Bone marrow (tissue), 2 donors: Measurements from ENCODE around the gene BCAS1.

Experiments
- DNase-seq, 2 donors: peaks; one replicate each; lab custom pipeline; 2025; lab: John Stamatoyannopoulos, UW

Gene BCAS1

DNA sequence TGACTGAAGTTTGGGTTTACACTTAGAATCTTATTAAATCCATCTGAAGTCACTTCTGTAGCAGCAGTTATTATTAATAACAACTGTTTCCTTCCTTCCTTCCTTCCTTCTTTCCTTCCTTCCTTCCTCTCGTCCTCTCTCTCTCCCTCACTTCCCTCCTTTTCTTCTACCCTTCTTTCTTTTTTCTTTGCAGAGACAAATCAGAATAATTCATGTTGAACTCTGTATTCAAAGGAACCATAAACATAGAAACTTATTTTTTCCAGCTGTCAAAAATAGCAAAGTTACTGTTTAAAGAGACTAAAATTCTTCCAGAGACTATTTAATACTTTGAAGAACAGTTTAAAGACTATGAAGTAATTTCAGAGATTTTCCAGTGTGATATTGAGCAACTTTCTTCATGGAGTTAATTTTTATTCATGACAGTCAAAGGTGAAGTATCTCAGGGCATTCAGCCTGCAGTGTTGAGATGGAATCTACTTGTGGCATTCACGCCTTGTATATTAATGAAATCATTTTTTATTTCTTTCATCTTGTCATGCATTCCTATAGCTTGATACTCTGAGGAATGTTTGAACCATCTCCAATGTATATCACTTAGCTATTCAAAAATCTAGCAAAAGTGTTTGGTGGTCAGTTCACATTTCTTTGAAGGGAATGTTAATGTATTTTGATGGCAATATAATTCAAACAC is 109.7 kb downstream of the BCAS1 start:
- no peak for DNase-seq

DNA sequence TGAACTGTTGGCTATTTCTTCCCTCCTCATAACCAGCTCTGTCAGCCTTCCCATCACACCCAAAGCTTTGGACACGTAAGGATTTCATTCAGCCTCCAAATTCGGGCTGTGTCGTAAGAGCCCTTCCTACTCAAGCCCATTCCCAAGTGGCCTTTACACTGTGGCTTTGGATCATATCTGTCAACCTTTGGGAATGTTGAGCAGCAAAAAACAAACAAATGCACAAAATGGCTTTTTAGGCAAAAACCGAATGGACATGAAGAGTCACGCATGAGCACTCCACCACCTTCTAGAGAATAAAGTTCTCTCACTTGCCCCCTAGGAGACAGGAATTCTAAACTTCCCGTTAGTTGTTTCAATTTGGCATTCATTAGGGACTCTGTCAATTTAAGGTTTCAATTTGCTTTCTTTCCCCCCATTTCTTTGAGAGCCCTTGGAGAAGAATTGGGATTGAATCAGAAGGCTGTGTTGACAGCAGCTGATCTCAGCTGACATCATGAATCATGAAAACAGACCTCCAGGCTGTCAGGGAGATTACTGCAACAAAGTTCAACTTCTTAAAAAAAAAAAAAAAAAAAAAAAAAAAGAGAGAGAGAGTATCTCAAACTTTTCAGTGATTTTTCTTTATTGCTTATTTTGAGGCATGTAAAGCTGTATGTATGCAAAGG is 110.3 kb downstream of the BCAS1 start:
- no peak for DNase-seq

DNA sequence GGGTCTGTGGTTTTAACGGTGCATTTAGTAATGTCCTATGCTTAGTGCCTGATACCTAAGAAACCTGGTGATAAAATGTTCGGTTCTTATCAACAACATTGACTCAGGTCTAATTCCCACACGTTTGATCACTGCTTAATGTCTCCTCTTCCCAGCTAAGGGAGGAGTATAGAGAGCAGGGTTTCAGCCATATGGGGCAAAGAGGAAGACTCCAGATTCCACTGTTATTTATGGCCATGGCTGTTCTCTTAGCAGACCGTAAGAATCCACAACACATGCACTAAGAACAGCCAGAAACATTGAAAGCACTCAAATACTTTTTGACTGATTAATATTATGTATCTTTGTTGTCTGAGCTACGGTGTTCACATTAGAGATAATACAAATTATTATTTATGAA is 112.1 kb downstream of the BCAS1 start:
- DNase-seq, result no peak

DNA sequence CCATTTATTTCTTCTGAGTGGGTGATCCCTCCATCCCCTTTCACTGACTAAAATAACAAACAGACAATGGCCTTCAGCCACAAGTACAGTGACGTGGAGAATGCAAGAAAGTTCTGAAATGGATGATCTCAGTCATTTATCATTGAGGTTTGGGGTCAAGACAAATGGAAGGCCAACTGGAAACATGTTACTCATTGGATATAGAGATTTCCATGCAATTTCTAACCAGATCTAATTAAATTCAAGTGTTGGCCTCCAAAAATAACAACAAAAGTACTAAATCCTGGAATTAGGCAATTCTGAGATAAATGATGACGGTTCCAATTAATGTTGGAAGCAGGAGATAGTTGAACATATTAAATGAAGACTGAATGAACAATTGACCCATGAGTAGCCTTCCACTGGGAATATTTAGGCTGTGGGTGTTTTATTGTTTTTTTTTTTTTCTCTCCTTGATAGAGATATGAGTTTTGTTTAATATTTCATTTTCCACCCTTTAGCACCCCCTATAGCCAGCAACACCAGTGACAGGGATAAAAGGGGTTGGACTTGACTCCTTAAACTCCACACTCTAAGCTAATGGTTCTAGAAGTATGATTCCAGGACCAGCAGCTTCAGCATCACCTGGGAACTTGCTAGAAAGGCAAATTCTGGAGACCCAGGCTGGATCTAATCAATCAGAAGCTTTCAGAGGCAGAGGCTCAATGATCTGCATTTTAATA is 112.8 kb downstream of the BCAS1 start:
- DNase-seq, result no peak

DNA sequence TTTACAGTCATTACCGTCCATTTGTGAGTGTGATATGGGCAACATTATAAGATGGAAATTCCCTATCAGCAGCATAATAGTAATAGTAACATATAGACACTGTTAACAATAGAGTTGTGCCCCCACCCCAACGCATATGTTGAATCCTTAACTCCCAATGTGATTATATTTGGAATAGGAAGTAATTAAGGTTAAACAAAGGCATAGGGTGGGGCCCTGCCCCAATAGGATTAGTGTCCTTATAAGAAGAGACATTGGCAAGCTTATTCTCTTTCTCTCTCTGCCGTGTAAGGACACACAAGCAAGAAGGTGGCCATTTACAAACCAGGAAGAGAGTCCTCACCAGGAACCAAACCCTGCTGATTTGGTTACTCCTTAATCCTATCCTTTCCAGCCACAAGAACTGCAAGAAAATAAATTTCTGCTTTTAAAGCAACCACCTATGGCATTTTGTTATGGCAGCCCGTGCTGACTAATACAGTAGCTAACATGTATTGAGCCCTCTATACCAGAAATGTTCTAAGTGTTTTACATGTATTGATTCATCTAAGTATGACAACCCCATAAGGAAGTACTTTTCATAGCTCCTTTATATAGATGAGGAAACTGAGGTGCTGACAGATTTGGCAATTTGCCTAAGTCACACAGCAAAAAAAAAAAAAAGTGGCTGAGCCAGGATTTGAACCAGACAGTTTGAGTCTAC is 114.2 kb downstream of the BCAS1 start:
- DNase-seq, result no peak

DNA sequence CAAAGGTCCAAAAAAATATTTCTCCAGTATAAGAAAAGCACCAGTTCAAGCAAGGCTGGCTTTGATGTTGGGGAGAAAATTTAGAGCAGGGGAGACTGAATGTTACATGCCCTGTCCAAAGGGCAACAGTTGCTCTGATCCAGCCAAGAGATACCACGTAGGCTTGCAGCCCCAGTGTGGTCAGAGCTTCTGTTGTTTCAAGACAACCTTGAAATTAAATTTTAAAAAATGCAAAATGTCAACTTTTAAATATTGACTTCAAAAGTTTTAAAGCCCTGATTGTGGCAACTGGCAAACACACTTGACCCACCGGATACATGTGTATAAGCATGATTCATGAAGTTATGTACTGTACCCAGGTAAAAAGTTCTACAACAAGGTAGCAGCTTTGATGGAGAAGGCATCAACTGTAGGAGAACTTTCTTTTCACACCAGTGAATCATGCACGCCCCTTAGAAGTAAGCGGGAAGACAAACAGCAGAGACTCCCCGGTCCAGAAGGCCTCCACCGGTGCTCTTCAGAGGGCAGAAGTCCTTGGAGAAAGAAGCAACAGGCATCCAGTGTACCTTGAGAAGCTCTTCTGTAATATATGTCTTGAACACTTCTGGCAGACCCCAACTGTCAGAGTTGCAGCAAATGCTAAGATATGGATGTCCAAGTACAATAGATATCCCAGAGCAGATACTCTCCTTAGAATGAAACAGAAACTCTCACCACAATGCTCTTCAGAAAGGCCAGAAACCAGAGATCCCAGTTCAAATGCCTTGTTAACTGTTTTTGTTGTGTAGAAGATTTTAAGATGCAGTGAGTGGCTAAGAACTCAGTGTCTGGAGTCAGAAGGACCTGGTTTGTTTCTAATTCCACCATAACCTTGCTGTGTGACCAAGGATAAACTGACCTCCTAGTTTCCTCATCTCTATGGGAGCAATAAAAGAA is 115.4 kb downstream of the BCAS1 start:
- no peak for DNase-seq

DNA sequence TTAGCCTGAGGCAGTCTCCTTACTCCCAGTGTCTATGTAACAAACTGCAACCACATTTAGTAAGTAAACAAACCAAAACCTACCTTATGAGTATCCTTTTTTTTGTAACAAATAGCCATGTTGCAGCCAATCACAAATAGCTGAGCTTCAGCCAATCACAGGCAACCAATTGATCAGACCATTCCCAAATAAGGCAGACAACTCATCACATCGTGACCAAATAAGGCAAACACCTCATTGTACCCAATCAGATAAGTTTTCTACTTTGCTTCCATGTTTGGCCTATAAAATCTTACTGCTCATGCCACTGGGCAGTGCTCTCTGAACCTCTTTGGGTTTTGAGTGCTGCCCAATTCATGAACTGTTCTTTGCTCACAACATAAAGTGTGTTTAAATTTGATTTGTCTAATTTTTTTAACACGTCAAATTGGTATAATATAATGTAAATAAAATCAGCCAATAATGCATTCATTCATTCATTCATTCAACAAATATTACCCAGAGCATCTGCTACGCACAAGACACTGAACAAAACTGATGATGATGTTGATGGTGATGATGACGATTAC is 117.8 kb downstream of the BCAS1 start:
- no peak for DNase-seq

DNA sequence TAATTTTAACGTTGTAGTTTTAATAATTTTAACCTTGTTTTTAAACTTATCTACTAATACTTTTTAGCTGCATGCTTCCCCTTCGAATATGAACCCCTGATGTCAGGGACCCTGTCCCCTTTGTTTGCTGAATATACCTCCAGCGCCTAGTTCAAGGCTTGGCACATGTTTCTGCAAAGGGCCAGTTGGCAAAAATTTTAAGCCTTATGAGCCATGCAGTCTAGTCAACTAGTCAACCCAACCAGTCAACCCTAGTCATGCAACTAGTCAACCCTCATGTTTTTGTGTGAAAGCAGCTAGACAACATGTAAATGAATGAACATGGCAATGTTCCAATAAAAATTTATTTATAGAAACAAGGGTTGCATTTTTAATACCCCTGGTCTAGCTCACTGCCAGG is 119.8 kb downstream of the BCAS1 start:
- no peak for DNase-seq

DNA sequence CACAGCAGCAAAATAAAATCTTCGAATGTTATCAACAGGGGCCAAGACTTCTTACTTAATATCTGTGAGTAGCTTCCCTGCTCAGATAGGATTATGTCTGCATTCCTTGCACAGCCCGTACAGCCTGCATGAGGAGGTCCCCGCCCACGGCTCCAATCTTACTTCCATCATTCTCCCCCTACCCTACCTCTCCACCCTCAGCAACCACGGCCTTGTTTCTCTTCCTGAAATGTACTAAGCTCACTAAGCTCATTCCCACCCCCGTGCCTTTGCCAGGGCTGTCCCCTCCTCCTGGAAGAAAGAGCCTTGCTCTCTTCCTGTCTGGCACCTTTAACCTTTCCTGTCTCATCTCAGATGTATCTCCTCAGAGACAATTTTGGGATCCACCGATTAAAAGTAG is 120.4 kb downstream of the BCAS1 start:
- DNase-seq, result no peak

DNA sequence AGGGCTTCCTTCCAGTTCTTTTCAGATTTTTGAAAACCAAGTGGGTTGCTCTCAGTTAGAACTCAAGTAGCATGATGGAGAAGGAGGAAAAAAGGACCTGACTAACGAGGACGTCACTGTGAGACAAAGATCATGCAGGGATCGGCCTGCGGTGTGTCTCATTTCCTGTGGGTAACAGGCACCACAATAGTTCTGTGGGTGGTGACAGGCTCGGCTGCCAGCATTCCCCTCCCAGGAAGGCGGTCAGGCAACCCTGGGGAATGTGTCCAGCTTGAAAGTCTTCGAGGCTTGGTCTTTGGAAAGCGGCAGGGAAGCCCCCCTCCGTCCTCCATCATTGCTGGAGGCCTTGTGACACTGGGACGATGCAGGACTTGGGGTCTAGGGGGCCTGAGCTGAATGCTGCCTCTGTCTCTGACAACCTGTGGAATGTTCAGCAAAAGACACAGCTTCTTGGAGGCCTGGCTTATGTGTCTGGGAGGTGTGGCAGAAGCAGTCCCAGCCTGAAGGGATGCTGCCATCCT is 121.0 kb downstream of the BCAS1 start:
- peak; percentile 30 to 66 for DNase-seq

DNA sequence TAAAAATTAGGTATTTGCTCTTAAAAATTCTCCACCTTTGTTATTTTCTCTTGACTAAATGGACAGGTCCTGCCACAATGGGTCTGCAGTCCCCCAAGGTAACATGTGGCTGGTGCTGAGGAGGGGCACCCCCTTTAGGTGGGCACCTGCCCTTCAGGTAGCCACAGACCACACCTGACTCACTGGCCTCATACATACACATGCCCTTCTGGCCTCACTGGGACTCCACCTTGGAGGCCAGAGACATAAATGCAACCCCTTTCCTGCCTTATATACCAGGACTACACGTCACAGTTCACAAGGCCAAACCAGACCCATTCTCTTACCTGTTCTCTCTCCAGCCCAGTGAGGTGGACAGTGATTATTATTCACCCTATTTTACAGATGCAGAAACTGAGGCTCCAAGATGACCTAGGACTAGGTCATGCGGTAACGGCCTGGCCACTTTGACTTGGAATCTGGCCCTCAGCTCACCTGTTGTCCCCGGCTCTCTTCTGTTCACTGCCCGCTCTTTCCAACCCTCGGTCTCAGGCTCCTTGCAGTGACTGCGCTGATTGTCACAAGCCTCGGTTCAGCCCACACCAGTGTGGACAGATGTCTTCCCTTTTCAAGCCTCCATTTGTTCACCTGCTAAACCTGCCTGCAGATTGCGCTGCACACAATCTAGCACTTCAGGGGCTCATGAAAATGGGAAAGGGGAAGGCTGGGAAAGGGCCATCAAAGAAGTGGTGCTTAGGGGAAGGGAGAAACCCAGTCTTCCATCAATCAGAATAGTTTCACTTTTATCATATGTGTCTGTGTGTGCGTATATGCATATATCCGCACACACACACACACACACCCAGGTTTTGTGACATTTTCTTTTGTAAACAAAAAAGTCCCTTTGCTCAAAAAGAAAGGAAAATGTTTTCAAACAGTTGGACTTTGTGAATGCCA is 121.7 kb downstream of the BCAS1 start:
- no peak for DNase-seq

DNA sequence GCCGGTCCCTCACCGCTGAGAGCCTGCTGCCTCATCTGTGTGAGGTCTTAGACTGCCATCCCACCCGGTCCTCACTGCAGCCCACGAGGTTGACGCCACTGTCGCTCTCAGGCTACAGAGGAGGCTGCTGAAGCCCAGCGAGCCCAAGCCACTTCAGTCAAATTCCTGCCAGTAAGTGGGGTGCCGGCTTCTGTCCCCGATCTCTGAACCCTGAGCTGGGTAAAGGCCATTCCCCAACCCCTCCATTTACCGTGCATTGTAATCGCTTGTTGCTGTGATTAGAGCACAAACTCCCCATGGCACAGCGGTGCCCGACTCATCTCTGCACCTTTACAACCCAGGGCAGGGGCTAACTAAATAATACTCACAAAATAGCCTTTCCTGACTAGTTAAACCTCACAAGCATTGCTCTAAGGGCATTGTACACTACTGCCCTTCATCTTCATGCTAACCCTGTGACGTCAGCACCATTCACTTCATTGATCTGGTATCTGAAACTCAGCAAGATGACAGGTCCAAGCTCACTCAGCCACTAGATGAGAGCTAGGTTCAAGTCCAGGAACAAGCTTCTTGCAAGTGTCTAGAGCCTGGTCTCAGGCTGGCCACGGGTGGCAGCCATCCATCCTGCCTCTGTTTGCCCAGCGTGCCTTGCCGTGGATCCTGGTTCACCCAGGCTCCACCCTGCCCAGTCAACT is 122.7 kb downstream of the BCAS1 start:
- DNase-seq, result no peak

DNA sequence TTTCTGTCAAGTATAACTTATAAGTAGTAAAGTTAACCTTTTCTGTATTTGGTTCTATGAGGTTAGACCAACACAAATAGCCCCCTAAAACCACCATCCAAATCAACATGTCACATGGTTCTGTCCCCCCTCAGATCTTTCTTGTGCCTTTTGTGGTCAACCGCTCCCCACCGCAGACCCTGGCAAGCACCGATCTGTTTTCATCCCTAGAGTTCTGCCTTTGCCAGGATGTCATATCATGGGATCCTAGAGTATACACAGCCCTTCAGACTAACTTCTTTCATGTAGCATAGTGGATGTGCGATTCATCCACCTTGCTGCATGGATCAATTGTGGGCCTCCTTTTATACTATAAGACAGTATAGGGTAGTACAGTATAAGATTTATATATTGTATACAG is 124.3 kb downstream of the BCAS1 start:
- no peak for DNase-seq

DNA sequence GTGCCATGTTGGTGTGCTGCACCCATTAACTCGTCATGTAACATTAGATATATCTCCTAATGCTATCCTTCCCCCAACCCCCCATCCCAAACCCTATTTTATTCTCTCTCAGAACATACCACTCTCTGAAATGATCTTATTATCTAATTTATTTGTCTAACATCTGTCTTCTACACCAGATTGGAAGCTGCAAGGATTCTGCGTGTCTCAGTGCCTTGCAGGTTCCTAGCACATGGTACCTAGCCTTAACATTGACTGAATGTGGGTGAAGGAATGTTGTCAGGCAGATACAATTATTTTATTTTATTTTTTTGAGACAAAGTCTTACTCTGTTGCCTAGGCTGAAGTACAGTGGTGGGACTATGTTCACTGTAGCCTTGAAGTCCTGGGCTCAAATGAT is 124.9 kb downstream of the BCAS1 start:
- no peak for DNase-seq

DNA sequence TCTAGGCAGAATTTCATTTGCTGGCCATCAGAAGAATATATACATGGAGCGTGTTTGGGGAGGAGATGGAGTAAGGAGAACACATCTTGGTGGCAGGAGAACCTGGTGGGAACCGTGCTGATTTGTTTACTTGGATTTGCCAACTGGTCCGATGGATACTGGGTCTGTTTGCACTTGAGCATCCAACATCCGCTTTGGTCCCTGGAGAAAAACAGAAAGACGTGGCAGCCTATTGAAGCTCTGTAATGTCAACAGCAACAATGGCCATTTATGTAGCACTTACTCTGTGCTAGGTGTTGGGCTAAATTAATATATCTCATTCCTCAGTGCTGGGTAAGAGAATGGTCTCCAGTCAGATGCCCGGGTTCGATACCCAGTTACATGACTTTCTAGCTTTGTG is 125.6 kb downstream of the BCAS1 start:
- DNase-seq, result no peak

DNA sequence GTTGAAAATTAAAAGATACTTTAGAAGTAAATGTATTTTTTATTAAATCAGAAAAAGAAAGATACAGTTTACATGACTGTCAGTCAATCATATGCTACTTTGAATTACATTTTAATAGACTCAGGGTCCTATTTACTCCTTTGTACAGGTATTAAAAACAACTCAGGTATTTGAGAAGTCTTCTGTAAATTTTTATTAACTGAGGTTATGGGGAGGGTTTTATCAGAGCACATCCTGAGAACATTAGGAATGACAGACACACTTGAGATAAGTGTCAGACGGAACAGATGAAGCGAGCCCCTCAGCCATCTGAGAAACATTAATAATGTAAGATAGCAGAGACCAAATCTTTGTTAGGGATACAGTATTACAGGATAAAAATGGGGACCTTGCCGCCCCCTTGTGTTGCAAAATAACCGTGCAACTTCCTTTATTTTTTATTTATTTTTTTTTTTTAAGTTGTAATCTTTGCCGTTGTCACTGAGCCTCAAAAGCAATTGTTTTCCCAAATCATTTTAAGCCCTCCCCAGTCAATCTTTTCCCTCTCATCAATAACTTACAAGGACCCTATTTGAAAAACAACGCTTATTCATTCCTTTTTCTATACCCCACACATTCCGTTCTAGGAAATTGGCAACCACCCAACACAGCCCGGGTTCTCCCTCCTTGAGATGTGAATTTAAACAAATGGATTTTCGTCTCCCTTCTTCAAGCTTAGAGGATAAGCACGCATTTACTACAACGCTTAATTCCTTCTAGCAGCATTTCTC is 126.7 kb downstream of the BCAS1 start:
- peak in 1 of 2 donors; percentile 12 for DNase-seq

DNA sequence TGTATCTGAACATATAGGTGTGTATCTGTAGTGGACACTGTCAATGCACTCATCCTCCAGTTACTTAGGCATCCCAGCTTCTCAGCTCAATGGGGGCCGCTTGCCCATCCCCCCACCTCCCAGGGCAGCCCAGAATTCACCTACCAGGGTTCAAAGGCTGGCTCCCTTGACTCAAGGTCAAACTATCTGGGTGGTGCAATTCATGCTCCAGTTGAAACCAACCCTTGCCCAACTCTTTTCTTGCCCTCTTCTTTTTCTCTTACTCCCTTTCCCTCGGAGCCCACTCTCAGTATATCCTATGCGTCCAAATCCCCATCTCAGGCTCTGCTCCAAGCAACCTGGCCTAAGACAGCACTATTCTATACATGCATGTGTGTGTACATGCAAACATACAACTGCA is 127.4 kb downstream of the BCAS1 start:
- DNase-seq, result no peak

DNA sequence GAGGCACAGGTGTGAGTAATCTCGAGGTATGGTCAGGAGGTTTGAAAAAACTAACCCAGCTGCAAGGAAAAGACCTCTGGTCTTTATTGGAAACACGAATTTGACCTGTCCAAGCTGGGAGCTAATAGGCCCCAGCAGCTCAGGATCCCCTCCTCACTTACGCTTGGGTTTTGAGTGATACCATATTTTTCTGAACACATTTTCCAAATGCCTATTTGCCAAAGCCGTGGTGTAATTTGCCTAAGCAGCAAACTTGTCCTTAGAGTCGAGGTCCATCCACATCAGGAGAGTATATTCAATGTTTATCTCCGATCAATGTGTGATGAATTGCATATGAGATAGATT is 128.0 kb downstream of the BCAS1 start:
- DNase-seq, result no peak
